Adrenal gland (tissue), 5 donors: ENCODE results near the gene AMPD3.

Experiments
- POLR2A ChIP-seq, 2 donors: fragments of 450-650 bp; IDR thresholded peaks; one replicate each; pipeline ENCODE4 v1.6.1; 2017; ENCODE audit warnings: antibody characterized with exemption in 2 of 2, mild to moderate bottlenecking in 2 of 2, moderate library complexity in 1 of 2
- TF ChIP-seq, protein P1 (sequence below), 6 experiments: fragments of 450-650 bp in 4 of 6; fragments of 200-600 bp in 2 of 6; sonication (generic) in 1 of 6; IDR thresholded peaks; 1 replicate in 5 of 6; 2 replicates in 1 of 6; pipeline versions ENCODE4 v1.5.1 to v1.8.0; 2016 to 2021; ENCODE audit warnings: antibody characterized with exemption in 6 of 6, mild to moderate bottlenecking in 2 of 6, moderate library complexity in 1 of 6
- donor health status: DM: no; HTN: no; CAD: no.

DNA sequence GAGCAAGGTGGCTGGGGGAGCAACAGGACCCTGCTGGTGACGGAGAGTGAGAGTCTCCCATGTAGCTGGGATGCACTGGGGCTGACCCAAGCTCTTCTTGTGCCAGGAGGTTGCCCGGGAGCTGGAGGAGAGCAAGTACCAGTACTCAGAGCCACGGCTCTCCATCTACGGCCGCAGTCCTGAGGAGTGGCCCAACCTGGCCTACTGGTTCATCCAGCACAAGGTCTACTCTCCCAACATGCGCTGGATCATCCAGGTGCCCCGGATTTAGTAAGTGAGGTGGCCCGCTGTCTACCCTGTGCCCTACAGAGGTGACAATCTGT, 40.4 kb downstream of the AMPD3 start:
- TF ChIP-seq, protein P1, sequence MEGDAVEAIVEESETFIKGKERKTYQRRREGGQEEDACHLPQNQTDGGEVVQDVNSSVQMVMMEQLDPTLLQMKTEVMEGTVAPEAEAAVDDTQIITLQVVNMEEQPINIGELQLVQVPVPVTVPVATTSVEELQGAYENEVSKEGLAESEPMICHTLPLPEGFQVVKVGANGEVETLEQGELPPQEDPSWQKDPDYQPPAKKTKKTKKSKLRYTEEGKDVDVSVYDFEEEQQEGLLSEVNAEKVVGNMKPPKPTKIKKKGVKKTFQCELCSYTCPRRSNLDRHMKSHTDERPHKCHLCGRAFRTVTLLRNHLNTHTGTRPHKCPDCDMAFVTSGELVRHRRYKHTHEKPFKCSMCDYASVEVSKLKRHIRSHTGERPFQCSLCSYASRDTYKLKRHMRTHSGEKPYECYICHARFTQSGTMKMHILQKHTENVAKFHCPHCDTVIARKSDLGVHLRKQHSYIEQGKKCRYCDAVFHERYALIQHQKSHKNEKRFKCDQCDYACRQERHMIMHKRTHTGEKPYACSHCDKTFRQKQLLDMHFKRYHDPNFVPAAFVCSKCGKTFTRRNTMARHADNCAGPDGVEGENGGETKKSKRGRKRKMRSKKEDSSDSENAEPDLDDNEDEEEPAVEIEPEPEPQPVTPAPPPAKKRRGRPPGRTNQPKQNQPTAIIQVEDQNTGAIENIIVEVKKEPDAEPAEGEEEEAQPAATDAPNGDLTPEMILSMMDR (IDR thresholded peaks at IDR 0.05), result no peak
- no peak for TF ChIP-seq POLR2A (IDR thresholded peaks at IDR 0.05)
